ENCODE data around the gene LNX2.

The LNX2 gene

GRCh38 chr13:27619728-27620376, 477 bp downstream of the LNX2 start:
- H3K9ac ChIP-seq (ENCODE audit: low read depth, low read length) = peak overlapping the region; percentile 85
- TF ChIP-seq EZH2 (IDR thresholded peaks at IDR 0.05; ENCODE audit: borderline replicate concordance, low read depth, low read length, severe bottlenecking) = no peak
- TF ChIP-seq, protein P1, sequence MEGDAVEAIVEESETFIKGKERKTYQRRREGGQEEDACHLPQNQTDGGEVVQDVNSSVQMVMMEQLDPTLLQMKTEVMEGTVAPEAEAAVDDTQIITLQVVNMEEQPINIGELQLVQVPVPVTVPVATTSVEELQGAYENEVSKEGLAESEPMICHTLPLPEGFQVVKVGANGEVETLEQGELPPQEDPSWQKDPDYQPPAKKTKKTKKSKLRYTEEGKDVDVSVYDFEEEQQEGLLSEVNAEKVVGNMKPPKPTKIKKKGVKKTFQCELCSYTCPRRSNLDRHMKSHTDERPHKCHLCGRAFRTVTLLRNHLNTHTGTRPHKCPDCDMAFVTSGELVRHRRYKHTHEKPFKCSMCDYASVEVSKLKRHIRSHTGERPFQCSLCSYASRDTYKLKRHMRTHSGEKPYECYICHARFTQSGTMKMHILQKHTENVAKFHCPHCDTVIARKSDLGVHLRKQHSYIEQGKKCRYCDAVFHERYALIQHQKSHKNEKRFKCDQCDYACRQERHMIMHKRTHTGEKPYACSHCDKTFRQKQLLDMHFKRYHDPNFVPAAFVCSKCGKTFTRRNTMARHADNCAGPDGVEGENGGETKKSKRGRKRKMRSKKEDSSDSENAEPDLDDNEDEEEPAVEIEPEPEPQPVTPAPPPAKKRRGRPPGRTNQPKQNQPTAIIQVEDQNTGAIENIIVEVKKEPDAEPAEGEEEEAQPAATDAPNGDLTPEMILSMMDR (IDR thresholded peaks at IDR 0.05; ENCODE audit: borderline replicate concordance, extremely low read depth, low read length, poor library complexity, severe bottlenecking) = peak; percentile 27
- H4K20me1 ChIP-seq (ENCODE audit: insufficient read depth, low read length) = peaks cover 40% of the 10 kb centered on the region; the same call in 1 of the 2 replicates
- H3K4me2 ChIP-seq (ENCODE audit: insufficient read depth, low read length) = peak overlapping the region; percentile 95
- H3K4me3 ChIP-seq (ENCODE audit: low read depth in 1 of 2, low read length in 2 of 2) = peak overlapping the region; percentile 86 to 95
- no peaks in the 10 kb centered on the region for H3K9me3 ChIP-seq (ENCODE audit: insufficient read depth, low read length, severe bottlenecking)
- H3K79me2 ChIP-seq (ENCODE audit: insufficient read depth, low read length) = peaks cover 94% of the 10 kb centered on the region
- peaks cover 62% of the 10 kb centered on the region for H3K4me1 ChIP-seq (ENCODE audit: insufficient read depth, low read length)
- peak overlapping the region; percentile 57 for H2AFZ ChIP-seq (ENCODE audit: low read depth, low read length)
- peak overlapping the region; percentile 71 for H3K27ac ChIP-seq (ENCODE audit: low read length)
- ATAC-seq (ENCODE audit: insufficient read depth, low read depth) = peak; percentile 13
- no peaks in the 10 kb centered on the region for H3K27me3 ChIP-seq (ENCODE audit: insufficient read depth, low read length, poor library complexity)
- DNase-seq = peak; percentile 50
- H3K36me3 ChIP-seq (ENCODE audit: insufficient read depth, low read length) = peaks cover 20% of the 10 kb centered on the region

- Histone ChIP-seq H3K36me3 (ENCODE audit: insufficient read depth, low read length) (peaks cover 16% of the 10 kb centered on the region), H2AFZ (ENCODE audit: low read depth, low read length) (peak overlapping the region; percentile 57), H3K9me3 (ENCODE audit: insufficient read depth, low read length, severe bottlenecking) (no peaks in the 10 kb centered on the region), H3K27me3 (ENCODE audit: insufficient read depth, low read length, poor library complexity) (no peaks in the 10 kb centered on the region), H3K4me3 (ENCODE audit: low read depth in 1 of 2, low read length in 2 of 2) (peak overlapping the region; percentile 86 to 95), H4K20me1 (ENCODE audit: insufficient read depth, low read length) (peaks cover 40% of the 10 kb centered on the region; the same call in 1 of the 2 replicates), H3K9ac (ENCODE audit: low read depth, low read length) (peak overlapping the region; percentile 85), H3K4me1 (ENCODE audit: insufficient read depth, low read length) (peaks cover 58% of the 10 kb centered on the region), H3K4me2 (ENCODE audit: insufficient read depth, low read length) (peak overlapping the region; percentile 95), H3K27ac (ENCODE audit: low read length) (peak overlapping the region; percentile 71; the same call in 1 of the 2 replicates), H3K79me2 (ENCODE audit: insufficient read depth, low read length) (peaks cover 94% of the 10 kb centered on the region)
- no peak for DNase-seq
- TF ChIP-seq EZH2 (IDR thresholded peaks at IDR 0.05; ENCODE audit: borderline replicate concordance, low read depth, low read length, severe bottlenecking) = no peak
- TF ChIP-seq, protein P1 (IDR thresholded peaks at IDR 0.05; ENCODE audit: borderline replicate concordance, extremely low read depth, low read length, poor library complexity, severe bottlenecking) = no peak
- ATAC-seq (ENCODE audit: insufficient read depth, low read depth) = no peak
Measured at GRCh38 chr13:27619093-27619727, 1.1 kb downstream of the LNX2 start.

- peaks cover 45% of the 10 kb centered on the region for H3K4me1 ChIP-seq (ENCODE audit: insufficient read depth, low read length)
- H3K4me3 ChIP-seq (ENCODE audit: low read depth in 1 of 2, low read length in 2 of 2) = peak overlapping the region in 1 of 2 experiments; percentile 86; a peak in 1 of 4 replicates
- peak overlapping the region; percentile 95 for H3K4me2 ChIP-seq (ENCODE audit: insufficient read depth, low read length)
- H3K27ac ChIP-seq (ENCODE audit: low read length) = no peak overlapping the region
- no peaks in the 10 kb centered on the region for H3K27me3 ChIP-seq (ENCODE audit: insufficient read depth, low read length, poor library complexity)
- no peaks in the 10 kb centered on the region for H3K9me3 ChIP-seq (ENCODE audit: insufficient read depth, low read length, severe bottlenecking)
- H3K79me2 ChIP-seq (ENCODE audit: insufficient read depth, low read length) = peaks cover 94% of the 10 kb centered on the region
- peaks cover 2% of the 10 kb centered on the region for H3K36me3 ChIP-seq (ENCODE audit: insufficient read depth, low read length)
- H2AFZ ChIP-seq (ENCODE audit: low read depth, low read length) = no peak overlapping the region
- no peak for DNase-seq
- peaks cover 34% of the 10 kb centered on the region; the same call in 1 of the 2 replicates for H4K20me1 ChIP-seq (ENCODE audit: insufficient read depth, low read length)
- H3K9ac ChIP-seq (ENCODE audit: low read depth, low read length) = no peak overlapping the region
- ATAC-seq (ENCODE audit: insufficient read depth, low read depth) = no peak
- TF ChIP-seq EZH2 (IDR thresholded peaks at IDR 0.05; ENCODE audit: borderline replicate concordance, low read depth, low read length, severe bottlenecking) = no peak
- TF ChIP-seq, protein P1 (IDR thresholded peaks at IDR 0.05; ENCODE audit: borderline replicate concordance, extremely low read depth, low read length, poor library complexity, severe bottlenecking) = no peak
Measured at GRCh38 chr13:27617881-27618321, 2.4 kb downstream of the LNX2 start.
